ENCODE measurements around the gene PRKCQ. TPM values are rescaled to one million over a fixed set of nuclear protein-coding genes. Genes with fewer than 3 reads are reported as not detected.

Gene PRKCQ
- total RNA-seq, 1 donor, result not detected

DNA sequence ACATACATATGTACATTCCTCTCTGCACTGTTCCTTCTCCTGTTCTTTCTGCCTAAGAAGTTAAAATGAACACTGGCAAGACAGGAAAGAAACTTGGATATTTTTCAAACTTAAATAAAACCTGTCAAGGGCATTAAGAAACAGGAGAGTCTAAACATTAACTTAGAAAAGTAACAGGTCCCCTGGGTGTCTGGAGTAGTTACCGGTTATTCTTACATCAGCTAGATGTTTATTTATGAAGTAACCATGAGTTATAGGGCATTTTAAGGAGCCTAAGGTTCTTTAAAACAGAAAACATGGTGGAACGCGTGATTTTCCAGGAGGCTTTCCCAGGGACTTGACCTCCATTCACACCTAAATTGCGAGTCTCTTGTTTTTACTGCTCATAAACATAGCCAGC, 148.2 kb downstream of the PRKCQ start:
- TF ChIP-seq, protein P1, sequence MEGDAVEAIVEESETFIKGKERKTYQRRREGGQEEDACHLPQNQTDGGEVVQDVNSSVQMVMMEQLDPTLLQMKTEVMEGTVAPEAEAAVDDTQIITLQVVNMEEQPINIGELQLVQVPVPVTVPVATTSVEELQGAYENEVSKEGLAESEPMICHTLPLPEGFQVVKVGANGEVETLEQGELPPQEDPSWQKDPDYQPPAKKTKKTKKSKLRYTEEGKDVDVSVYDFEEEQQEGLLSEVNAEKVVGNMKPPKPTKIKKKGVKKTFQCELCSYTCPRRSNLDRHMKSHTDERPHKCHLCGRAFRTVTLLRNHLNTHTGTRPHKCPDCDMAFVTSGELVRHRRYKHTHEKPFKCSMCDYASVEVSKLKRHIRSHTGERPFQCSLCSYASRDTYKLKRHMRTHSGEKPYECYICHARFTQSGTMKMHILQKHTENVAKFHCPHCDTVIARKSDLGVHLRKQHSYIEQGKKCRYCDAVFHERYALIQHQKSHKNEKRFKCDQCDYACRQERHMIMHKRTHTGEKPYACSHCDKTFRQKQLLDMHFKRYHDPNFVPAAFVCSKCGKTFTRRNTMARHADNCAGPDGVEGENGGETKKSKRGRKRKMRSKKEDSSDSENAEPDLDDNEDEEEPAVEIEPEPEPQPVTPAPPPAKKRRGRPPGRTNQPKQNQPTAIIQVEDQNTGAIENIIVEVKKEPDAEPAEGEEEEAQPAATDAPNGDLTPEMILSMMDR (IDR thresholded peaks at IDR 0.05; ENCODE audit: insufficient read depth, low read length), result no peak
- H3K4me3 ChIP-seq (ENCODE audit: low read depth, low read length), result no peak overlapping the region
- no peak for DNase-seq (ENCODE audit: low read depth)

GRCh38 chr10:6431186-6431585, 148.9 kb downstream of the PRKCQ start:
- TF ChIP-seq, protein P1 (IDR thresholded peaks at IDR 0.05; ENCODE audit: insufficient read depth, low read length), result no peak
- DNase-seq (ENCODE audit: low read depth), result no peak
- no peak overlapping the region for H3K4me3 ChIP-seq (ENCODE audit: low read depth, low read length)

- TF ChIP-seq, protein P1 (IDR thresholded peaks at IDR 0.05; ENCODE audit: insufficient read depth, low read length), result no peak
- no peak for DNase-seq (ENCODE audit: low read depth)
- H3K4me3 ChIP-seq (ENCODE audit: low read depth, low read length), result no peak overlapping the region
Measured at GRCh38 chr10:6430423-6430980, 149.6 kb downstream of the PRKCQ start.

DNA sequence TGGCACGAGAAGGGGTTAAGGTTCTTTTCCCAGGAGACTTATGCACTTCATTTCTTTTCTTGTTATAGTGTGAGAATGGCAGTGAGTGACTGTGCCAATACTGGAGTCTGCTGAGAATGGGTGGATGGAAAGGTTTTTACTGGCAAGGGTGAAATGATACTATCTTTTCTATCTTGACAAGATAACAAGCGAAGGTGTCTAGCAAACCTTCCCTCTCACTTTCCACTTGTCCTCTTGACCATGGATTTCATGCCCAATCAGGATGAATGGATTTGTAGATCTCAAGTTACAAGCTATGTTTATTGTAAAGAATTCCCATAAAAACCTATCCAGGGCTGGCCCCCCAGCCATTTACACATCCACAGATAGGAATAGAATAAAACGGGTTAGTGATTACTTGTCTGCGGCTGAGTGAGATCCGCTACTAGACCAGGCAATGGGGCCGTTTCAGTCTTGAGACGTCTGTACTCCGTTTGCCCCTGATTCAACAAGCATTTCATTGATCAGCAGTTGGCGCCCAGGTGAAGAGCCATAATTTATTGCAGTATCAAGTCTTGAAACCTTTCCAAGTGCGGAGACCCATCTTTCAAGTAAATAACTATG, 152.6 kb downstream of the PRKCQ start:
- H3K4me3 ChIP-seq (ENCODE audit: low read depth, low read length), result no peak overlapping the region
- no peak for DNase-seq (ENCODE audit: low read depth)
- TF ChIP-seq, protein P1 (IDR thresholded peaks at IDR 0.05; ENCODE audit: insufficient read depth, low read length), result no peak

DNA sequence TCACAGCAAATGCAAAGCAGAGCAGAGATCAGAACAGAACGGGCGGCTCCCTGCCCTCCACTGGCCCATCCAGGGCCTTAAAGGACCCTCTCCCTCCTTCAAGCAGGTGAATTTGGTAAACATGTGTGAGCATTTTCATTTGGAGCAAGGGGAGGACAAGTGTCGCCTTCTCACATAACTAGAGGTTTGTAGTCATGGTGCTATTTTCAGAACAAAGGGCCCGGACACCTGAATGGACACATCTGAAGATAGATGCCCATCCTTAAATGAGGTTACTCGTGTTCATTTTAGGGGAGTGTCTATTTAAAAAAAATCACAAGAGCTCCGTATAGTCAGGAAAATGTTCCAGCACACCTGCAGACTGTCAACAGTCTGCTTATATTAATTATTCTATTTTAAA, 153.8 kb downstream of the PRKCQ start:
- TF ChIP-seq, protein P1 (IDR thresholded peaks at IDR 0.05; ENCODE audit: insufficient read depth, low read length), result no peak
- DNase-seq (ENCODE audit: low read depth), result no peak
- no peak overlapping the region for H3K4me3 ChIP-seq (ENCODE audit: low read depth, low read length)

GRCh38 chr10:6423413-6424170, 156.5 kb downstream of the PRKCQ start:
- no peak overlapping the region for H3K4me3 ChIP-seq (ENCODE audit: low read depth, low read length)
- no peak for DNase-seq (ENCODE audit: low read depth)
- TF ChIP-seq, protein P1 (IDR thresholded peaks at IDR 0.05; ENCODE audit: insufficient read depth, low read length), result no peak

Measured in fibroblast of the aortic adventitia (primary cell).